ENCODE data around the gene IER5L. TPM values are rescaled to one million over a fixed set of nuclear protein-coding genes. Genes with fewer than 3 reads are reported as not detected.
A peak's percentile ranks its signal among the peaks of the same experiment; 100 is the strongest.

IER5L gene
- total and polyA plus RNA-seq, 9 of the 15 experiments (the other 6 are each of a cell fraction or from before 2014, with no cell fraction given), result 0.14 to 11.9 (median 0.52) TPM

- TF ChIP-seq BRF2 (IDR thresholded peaks at IDR 0.05; ENCODE audit: borderline replicate concordance, insufficient read depth, insufficient read length) (no peak), RAD51 (IDR thresholded peaks at IDR 0.05; ENCODE audit: borderline replicate concordance, low read depth) (no peak), NFIC (IDR thresholded peaks at IDR 0.05) (0 out of 2 replicates have a peak, but pooled peaks have one; percentile 24), JUND (IDR thresholded peaks at IDR 0.05; ENCODE audit: borderline replicate concordance, low read depth, low read length) (no peak), JUND (tag; IDR thresholded peaks at IDR 0.05; ENCODE audit: borderline replicate concordance, low read depth, low read length) (no peak), CLOCK (CRISPR knock-in tag; IDR thresholded peaks at IDR 0.05; ENCODE audit: borderline replicate concordance) (no peak), RBM34 (IDR thresholded peaks at IDR 0.05; ENCODE audit: borderline replicate concordance, insufficient read depth, low read length) (no peak), FOXA1 (IDR thresholded peaks at IDR 0.05; ENCODE audit: borderline replicate concordance) (no peak), TRIM25 (IDR thresholded peaks at IDR 0.05; ENCODE audit: borderline replicate concordance) (no peak), BMI1 (IDR thresholded peaks at IDR 0.05; ENCODE audit: low read length) (no peak), CTBP1 (IDR thresholded peaks at IDR 0.05; ENCODE audit: borderline replicate concordance) (no peak), GTF2F1 (IDR thresholded peaks at IDR 0.05; ENCODE audit: low read depth, low read length) (no peak), PTBP1 (IDR thresholded peaks at IDR 0.05; ENCODE audit: low read depth, low read length) (no peak), ZNF79 (CRISPR knock-in tag; IDR thresholded peaks at IDR 0.05; ENCODE audit: low read depth) (no peak), RBM14 (IDR thresholded peaks at IDR 0.05; ENCODE audit: borderline replicate concordance, insufficient read depth, low read depth, low read length) (no peak), MCM7 (IDR thresholded peaks at IDR 0.05) (no peak), ZNF232 (CRISPR knock-in tag; IDR thresholded peaks at IDR 0.05) (no peak), NFE2L1 (tag; IDR thresholded peaks at IDR 0.05; ENCODE audit: borderline replicate concordance, low read depth) (no peak), ZBTB17 (CRISPR knock-in tag; IDR thresholded peaks at IDR 0.05) (no peak)
Observed at GRCh38 chr9:129143031-129143927, 34.8 kb downstream of the IER5L start (continued).

Measured in K562 (cell line).